Measurements from ENCODE around the gene ACTG2. TPM values are rescaled to one million over a fixed set of nuclear protein-coding genes. Genes with fewer than 3 reads are reported as not detected.

ACTG2 gene
- 1 to 10 TPM in 3 of 4 donors, under 1 TPM in 1; 0.51 to 8.5 (median 3.1) TPM for total RNA-seq

DNA sequence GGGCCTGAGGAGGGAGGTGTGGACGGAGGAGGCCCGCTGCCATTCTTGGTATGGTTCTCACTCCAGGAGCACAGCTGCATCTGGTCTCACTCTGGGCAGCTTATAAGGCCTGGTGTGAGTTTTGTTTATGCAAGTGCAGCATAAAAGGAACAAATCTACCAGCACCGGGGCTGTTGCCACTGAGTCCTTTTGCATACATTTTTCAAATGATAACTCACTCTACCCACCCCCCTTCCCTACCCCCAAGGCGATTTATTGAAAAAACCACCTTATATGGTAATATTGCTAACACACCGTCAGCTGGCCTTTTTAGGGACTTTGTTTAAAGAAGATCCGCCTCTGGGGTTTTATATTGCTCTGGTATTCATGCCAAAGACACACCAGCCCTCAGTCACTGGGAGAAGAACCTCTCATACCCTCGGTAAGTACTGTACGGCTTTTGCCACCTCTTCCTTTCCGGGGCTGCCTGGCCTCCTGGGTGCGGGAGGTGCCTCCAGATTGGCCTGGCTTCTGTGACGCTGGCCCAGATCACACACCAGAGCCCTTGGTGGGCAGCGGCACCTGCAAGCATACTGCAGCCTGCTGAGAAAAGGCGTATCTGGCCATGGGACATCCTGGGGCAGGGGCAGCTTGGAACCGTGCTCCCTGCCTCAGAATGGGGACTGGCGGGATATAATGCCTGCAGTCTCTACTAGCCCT is at the start of gene ACTG2:
TSS of gene ACTG2 (plus strand) at position 378 of the 699 bp plus-strand sequence. CDS start 8,304 bp downstream, outside the sequence.
- TF ChIP-seq, protein P1, sequence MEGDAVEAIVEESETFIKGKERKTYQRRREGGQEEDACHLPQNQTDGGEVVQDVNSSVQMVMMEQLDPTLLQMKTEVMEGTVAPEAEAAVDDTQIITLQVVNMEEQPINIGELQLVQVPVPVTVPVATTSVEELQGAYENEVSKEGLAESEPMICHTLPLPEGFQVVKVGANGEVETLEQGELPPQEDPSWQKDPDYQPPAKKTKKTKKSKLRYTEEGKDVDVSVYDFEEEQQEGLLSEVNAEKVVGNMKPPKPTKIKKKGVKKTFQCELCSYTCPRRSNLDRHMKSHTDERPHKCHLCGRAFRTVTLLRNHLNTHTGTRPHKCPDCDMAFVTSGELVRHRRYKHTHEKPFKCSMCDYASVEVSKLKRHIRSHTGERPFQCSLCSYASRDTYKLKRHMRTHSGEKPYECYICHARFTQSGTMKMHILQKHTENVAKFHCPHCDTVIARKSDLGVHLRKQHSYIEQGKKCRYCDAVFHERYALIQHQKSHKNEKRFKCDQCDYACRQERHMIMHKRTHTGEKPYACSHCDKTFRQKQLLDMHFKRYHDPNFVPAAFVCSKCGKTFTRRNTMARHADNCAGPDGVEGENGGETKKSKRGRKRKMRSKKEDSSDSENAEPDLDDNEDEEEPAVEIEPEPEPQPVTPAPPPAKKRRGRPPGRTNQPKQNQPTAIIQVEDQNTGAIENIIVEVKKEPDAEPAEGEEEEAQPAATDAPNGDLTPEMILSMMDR (IDR thresholded peaks at IDR 0.05; ENCODE audit: low read depth): no peak

DNA sequence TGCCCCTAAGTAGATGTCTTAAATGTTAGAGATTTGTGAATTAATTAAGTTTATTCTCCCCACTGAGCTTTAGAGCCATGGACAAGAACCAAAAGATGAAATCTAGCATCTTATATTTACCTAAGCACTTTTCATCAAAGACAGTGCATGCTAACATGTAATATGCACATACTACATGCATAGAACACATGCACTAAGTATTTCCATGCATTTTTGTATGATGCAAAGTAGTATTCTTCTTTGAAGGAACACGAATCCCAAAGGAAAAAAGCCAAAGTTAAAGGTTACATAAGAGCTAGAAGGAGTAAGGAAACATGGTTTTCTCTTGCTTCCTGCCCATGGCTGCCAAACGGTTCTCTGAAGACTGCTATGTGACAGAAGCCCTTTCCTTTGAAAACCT is 48.7 kb upstream of the ACTG2 start:
- TF ChIP-seq, protein P1 (IDR thresholded peaks at IDR 0.05; ENCODE audit: low read depth): no peak

DNA sequence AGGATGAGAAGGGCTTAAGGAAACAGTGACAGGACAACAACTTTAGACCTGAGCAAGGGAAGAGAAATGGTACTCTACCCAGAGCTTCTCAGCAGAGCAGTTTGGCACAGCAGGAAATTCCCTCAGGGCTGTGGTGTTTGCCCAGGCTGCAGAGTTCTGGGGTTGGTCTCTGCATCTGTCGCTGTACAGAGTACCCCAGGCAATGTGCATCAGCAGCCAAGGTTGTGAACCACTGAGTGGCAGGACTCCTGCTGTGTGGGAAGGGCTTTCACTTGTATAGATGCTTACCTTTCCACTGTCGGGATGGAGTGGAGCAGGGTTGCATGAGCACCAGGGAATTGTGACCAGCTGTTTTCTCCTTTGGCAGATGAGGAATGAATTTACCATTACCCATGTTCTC is 42.8 kb upstream of the ACTG2 start:
- TF ChIP-seq, protein P1 (IDR thresholded peaks at IDR 0.05; ENCODE audit: low read depth): no peak

DNA sequence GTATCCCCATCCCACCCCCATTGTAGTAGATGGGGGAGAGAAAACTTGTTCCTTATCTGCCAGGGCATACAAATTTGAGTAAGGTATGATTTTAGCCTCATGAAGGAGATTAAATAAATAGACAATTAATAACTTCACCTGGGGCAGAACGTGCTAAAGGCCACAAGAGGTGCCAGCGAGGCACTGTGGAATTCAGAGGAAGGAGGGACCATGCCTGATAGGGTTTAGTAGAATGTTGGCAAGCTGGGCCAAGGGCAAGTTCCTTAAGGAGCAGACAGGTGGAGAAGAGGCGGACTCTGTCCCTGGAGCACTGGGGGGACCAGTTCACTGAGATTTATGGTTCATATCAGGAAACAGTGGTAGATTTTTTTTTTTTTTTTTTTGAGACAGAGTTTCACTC is 41.5 kb upstream of the ACTG2 start:
- TF ChIP-seq, protein P1 (IDR thresholded peaks at IDR 0.05; ENCODE audit: low read depth): no peak

DNA sequence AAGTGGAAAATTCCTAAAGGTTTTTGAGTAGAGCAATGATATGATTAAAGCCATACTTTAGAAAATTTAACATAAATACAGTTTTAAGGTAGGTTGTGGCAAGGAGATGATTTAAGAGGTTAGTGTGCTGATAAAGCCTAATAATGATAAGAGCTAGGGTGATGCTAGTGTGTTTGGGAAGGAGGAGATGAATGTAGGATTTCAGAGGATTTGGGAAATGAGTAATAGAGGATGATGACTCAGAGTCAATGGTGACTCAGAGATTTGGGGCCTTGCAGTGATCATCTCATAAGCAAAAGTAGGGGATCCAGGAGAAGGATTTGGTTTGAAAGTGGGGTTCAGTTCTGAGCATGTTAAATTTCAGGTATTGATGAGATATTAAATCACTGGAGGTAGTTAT is 40.8 kb upstream of the ACTG2 start:
- TF ChIP-seq, protein P1 (IDR thresholded peaks at IDR 0.05; ENCODE audit: low read depth): no peak

DNA sequence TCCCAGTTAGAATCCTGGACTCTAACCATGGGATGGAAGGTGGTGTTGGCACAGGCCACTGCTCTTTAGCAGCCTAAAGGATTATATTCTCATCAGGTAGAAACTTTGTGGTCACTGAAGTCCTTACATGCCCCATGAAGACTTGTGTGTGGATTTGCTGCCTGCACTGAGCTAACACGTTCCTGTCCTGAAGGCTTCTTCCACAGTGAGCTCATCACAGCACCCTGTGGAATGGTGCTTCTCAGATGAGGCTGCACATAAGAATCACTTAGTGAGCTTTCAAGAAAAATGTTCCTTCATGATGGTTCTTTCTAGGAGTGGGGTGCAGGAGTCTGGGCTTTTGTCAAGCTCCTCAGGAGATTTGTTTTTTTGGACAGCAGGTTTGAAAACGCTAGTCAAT is 37.3 kb upstream of the ACTG2 start:
- TF ChIP-seq, protein P1 (IDR thresholded peaks at IDR 0.05; ENCODE audit: low read depth): no peak

DNA sequence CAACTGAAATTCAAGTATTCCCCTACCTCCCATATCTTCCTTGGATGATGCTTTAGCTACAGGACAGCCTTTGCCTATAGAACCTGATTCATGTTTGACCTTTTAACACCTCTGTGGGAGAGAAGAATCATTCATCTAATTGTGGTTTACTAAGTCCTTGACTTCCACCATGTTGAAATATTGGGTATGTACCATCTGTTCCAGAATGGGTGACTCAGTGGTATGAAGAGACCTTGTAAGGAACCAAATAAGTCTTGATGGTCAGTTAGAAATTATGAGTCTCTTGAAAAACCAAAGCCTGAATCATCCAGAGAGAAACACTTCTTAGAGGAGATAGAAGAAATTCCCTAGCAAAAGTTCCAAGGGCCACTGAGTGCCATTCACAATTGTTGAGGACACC is 36.6 kb upstream of the ACTG2 start:
- TF ChIP-seq, protein P1 (IDR thresholded peaks at IDR 0.05; ENCODE audit: low read depth): no peak

Data from subcutaneous adipose tissue (tissue), 4 donors.